Panc1 (cell line): ENCODE data around the gene LANCL2. TPM values are rescaled to one million over a fixed set of nuclear protein-coding genes. Genes with fewer than 3 reads are reported as not detected.

ENCODE experiments used
- ATAC-seq: fragments of 200-7000 bp; cut with Tn5 transposase; 2 replicates; pipeline ENCODE4 v1.9.1; 2020; ENCODE audit warnings: mild to moderate bottlenecking, moderate library complexity
- BruUV-seq: library from RNA; stranded (reverse); fragments of 400-500 nt; replicated peaks from 2 replicates; lab custom pipeline; 2021; lab: Mats Ljungman, UMichigan
- CTCF ChIA-PET: fragments of 300-600 bp; sonication (Branson Sonifier 250); formaldehyde crosslinking; loops from one replicate; lab custom pipeline; 2022; ENCODE audit warnings: antibody characterized with exemption; lab: Charles Lee
- POLR2A ChIA-PET: fragments of 300-600 bp; sonication (Branson Sonifier 250); formaldehyde crosslinking; loops from one replicate; lab custom pipeline; 2022; ENCODE audit warnings: antibody characterized with exemption; lab: Charles Lee
- DNase-seq: peaks from one replicate; pipeline ENCODE4 v3.0.0-alpha.2; 2010; ENCODE audit warnings: low read depth, low spot score
- H3K27ac ChIP-seq: 2 replicates; pipeline ENCODE4 v1.5.1; 2011; ENCODE audit warnings: mild to moderate bottlenecking, low read length, inconsistent platforms
- H3K27me3 ChIP-seq: fragments of 200-500 bp; sonication (Bioruptor generic); 2 replicates; pipeline ENCODE4 v1.6.0; 2014; ENCODE audit warnings: low read length, inconsistent platforms; ENCODE audit not compliant: control insufficient read depth, insufficient read depth
- H3K36me3 ChIP-seq: fragments of 200-500 bp; sonication (Bioruptor generic); 2 replicates; pipeline ENCODE4 v1.5.1; 2014; ENCODE audit warnings: inconsistent platforms, mild to moderate bottlenecking, low read length, moderate library complexity; ENCODE audit not compliant: control insufficient read depth, insufficient read depth
- H3K4me1 ChIP-seq: 2 replicates; pipeline ENCODE4 v1.5.1; 2011; ENCODE audit warnings: inconsistent platforms, mild to moderate bottlenecking, low read length, moderate library complexity; ENCODE audit not compliant: control insufficient read depth, insufficient read depth
- H3K4me3 ChIP-seq, 2 experiments: 2 replicates each; pipeline ENCODE4 v1.5.1; 2011 to 2012; ENCODE audit warnings: low read depth in 2 of 2, low read length in 2 of 2, mild to moderate bottlenecking in 2 of 2, inconsistent platforms in 1 of 2, moderate library complexity in 1 of 2
- H3K9me3 ChIP-seq: fragments of 200-500 bp; sonication (Bioruptor generic); 2 replicates; pipeline ENCODE4 v1.5.1; 2014; ENCODE audit warnings: low read depth, mild to moderate bottlenecking, inconsistent platforms, low read length, moderate library complexity; ENCODE audit not compliant: control insufficient read depth, insufficient read depth
- POLR2AphosphoS5 ChIP-seq: IDR thresholded peaks from 2 replicates; pipeline ENCODE4 v1.6.1; 2012; ENCODE audit warnings: mild to moderate bottlenecking, low read depth, low read length, moderate library complexity
- SIN3A ChIP-seq: IDR thresholded peaks from 2 replicates; pipeline ENCODE4 v1.6.1; 2012; ENCODE audit warnings: low read depth, mild to moderate bottlenecking, low read length, moderate library complexity, borderline replicate concordance; ENCODE audit not compliant: insufficient read depth
- TCF7L2 ChIP-seq: IDR thresholded peaks from 2 replicates; pipeline ENCODE4 v1.6.1; 2011; ENCODE audit warnings: mild to moderate bottlenecking, low read depth, low read length, inconsistent platforms
- in situ Hi-C: cut with HindIII; loops from 2 replicates; pipeline ENCODE4 v1.10.0; 2016; ENCODE audit warnings: low sequenced_read_pairs, low pct_unique_long_range_greater_than_20kb
- intact Hi-C: fragments of 100-400 bp; cut with micrococcal nuclease; formaldehyde crosslinking; loops from one replicate; pipeline ENCODE4 v1.10.0; 2022; ENCODE audit not compliant: unreplicated experiment
- total RNA-seq: library from RNA; stranded (reverse); gene quantifications from one replicate; pipeline ENCODE4 v1.2.1, GENCODE V29; 2021; ENCODE audit not compliant: unreplicated experiment
- TF ChIP-seq, protein P1 (sequence below): fragments of 450-650 bp; IDR thresholded peaks from 2 replicates; pipeline ENCODE4 v1.5.1; 2017; ENCODE audit warnings: mild to moderate bottlenecking
- TF ChIP-seq, protein P2 (sequence below), 2 experiments: IDR thresholded peaks; 2 replicates each; pipeline ENCODE4 v1.6.1; 2011 to 2012; ENCODE audit warnings: low read depth in 2 of 2, control low read depth in 1 of 2, low read length in 1 of 2, mild to moderate bottlenecking in 1 of 2, moderate library complexity in 1 of 2; ENCODE audit not compliant: insufficient read depth in 1 of 2

LANCL2 gene
- total RNA-seq, 1 experiment from 2014 or later = 30.6 TPM

DNA sequence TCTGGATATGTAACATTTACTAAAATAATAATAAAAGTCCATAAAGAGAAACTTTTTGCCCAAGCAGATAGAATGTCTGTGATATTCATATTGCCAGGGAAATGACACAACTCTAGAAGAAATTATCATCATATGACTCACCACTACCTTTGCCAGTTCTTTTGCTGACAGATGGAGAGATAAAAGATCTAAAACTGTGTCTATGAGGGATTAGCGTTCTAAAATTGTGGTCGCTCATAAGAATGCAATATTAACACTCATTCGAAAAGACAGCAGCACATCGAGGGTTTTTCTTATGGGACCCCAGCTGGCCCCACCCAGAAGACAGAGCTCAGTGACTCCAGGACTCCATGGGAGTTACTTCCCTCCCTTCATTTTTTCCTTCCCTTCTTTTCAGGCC, 16.6 kb upstream of the LANCL2 start:
- intact Hi-C loops = no loop called here
- in situ Hi-C loops = no loop called here
- Histone ChIP-seq H3K4me3 (no peak overlapping the region), H3K27ac (no peak overlapping the region), H3K4me1 (no peaks in the 10 kb centered on the region), H3K9me3 (no peaks in the 10 kb centered on the region), H3K36me3 (no peaks in the 10 kb centered on the region), H3K27me3 (peaks cover 3% of the 10 kb centered on the region; the same call in 1 of the 2 replicates)
- POLR2A ChIA-PET = no interaction called here
- CTCF ChIA-PET = no interaction called here
- no peak for TF ChIP-seq POLR2AphosphoS5
- TF ChIP-seq SIN3A = no peak
- TF ChIP-seq, protein P1, sequence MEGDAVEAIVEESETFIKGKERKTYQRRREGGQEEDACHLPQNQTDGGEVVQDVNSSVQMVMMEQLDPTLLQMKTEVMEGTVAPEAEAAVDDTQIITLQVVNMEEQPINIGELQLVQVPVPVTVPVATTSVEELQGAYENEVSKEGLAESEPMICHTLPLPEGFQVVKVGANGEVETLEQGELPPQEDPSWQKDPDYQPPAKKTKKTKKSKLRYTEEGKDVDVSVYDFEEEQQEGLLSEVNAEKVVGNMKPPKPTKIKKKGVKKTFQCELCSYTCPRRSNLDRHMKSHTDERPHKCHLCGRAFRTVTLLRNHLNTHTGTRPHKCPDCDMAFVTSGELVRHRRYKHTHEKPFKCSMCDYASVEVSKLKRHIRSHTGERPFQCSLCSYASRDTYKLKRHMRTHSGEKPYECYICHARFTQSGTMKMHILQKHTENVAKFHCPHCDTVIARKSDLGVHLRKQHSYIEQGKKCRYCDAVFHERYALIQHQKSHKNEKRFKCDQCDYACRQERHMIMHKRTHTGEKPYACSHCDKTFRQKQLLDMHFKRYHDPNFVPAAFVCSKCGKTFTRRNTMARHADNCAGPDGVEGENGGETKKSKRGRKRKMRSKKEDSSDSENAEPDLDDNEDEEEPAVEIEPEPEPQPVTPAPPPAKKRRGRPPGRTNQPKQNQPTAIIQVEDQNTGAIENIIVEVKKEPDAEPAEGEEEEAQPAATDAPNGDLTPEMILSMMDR = no peak
- TF ChIP-seq, protein P2, sequence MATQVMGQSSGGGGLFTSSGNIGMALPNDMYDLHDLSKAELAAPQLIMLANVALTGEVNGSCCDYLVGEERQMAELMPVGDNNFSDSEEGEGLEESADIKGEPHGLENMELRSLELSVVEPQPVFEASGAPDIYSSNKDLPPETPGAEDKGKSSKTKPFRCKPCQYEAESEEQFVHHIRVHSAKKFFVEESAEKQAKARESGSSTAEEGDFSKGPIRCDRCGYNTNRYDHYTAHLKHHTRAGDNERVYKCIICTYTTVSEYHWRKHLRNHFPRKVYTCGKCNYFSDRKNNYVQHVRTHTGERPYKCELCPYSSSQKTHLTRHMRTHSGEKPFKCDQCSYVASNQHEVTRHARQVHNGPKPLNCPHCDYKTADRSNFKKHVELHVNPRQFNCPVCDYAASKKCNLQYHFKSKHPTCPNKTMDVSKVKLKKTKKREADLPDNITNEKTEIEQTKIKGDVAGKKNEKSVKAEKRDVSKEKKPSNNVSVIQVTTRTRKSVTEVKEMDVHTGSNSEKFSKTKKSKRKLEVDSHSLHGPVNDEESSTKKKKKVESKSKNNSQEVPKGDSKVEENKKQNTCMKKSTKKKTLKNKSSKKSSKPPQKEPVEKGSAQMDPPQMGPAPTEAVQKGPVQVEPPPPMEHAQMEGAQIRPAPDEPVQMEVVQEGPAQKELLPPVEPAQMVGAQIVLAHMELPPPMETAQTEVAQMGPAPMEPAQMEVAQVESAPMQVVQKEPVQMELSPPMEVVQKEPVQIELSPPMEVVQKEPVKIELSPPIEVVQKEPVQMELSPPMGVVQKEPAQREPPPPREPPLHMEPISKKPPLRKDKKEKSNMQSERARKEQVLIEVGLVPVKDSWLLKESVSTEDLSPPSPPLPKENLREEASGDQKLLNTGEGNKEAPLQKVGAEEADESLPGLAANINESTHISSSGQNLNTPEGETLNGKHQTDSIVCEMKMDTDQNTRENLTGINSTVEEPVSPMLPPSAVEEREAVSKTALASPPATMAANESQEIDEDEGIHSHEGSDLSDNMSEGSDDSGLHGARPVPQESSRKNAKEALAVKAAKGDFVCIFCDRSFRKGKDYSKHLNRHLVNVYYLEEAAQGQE (IDR thresholded peaks at IDR 0.05; ENCODE audit: insufficient read depth in 1 of 2, low read depth in 2 of 2, low read length in 1 of 2) = no peak
- TF ChIP-seq TCF7L2 = no peak
- ATAC-seq (no peak), DNase-seq (no peak)
- no TSS peak for BruUV-seq

DNA sequence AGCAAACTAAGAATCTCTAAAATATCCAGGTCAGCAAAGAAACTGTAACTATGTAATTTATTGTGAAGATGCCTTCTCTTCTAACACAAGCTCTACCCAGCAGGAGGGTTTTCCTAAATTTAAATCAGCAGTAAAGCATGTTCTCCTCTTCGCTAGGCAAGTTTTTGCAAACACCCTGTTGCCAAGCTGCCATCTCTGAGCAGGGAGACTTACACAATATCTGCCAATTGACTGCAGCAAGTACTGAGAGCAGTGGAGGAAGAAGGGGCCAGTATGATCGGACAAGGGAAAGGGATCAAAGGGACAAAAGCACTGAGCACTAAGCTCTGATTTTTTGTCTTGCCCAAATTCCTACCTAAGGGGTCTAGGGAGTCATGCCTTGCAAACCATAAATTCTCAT, 16.0 kb upstream of the LANCL2 start:
- TF ChIP-seq, protein P1 = no peak
- TF ChIP-seq, protein P2 (IDR thresholded peaks at IDR 0.05; ENCODE audit: insufficient read depth in 1 of 2, low read depth in 2 of 2, low read length in 1 of 2) = no peak
- TF ChIP-seq TCF7L2 = no peak
- TF ChIP-seq SIN3A = no peak
- no peak for TF ChIP-seq POLR2AphosphoS5
- ChIA-PET CTCF (no interaction called here), POLR2A (no interaction called here)
- H3K27ac ChIP-seq = no peak overlapping the region
- no peaks in the 10 kb centered on the region for H3K36me3 ChIP-seq
- DNase-seq (no peak), ATAC-seq (no peak)
- H3K27me3 ChIP-seq = peaks cover 3% of the 10 kb centered on the region; the same call in 1 of the 2 replicates
- no peak overlapping the region for H3K4me3 ChIP-seq
- intact Hi-C loops (no loop called here), in situ Hi-C loops (no loop called here)
- no peaks in the 10 kb centered on the region for H3K4me1 ChIP-seq
- BruUV-seq = no TSS peak
- H3K9me3 ChIP-seq = no peaks in the 10 kb centered on the region
